HL-60 (cell line): ENCODE measurements around the gene SORCS1.

Experiments used
- DNase-seq, 2 experiments: peaks; one replicate each; pipeline ENCODE4 v3.0.0-alpha.2; 2010 to 2020; ENCODE audit warnings: low read depth in 1 of 2, low spot score in 1 of 2
- H3K27ac ChIP-seq: fragments of 250-450 bp; sonication (Bioruptor Pico); replicated peaks from 2 replicates; pipeline ENCODE4 v1.5.1; 2020; ENCODE audit warnings: mild to moderate bottlenecking, moderate library complexity
- H3K27me3 ChIP-seq: fragments of 250-450 bp; sonication (Bioruptor Pico); 2 replicates; pipeline ENCODE4 v1.5.1; 2021; ENCODE audit warnings: mild to moderate bottlenecking, moderate library complexity; ENCODE audit not compliant: insufficient read depth, poor library complexity, severe bottlenecking
- H3K4me3 ChIP-seq: replicated peaks from 2 replicates; pipeline ENCODE4 v1.5.1; 2011; ENCODE audit warnings: mild to moderate bottlenecking, control low read depth, low read length; ENCODE audit not compliant: insufficient read depth
- CTCF ChIP-seq: IDR thresholded peaks from one replicate; pipeline ENCODE4 v1.5.1; 2011; ENCODE audit warnings: low read length, control low read depth, inconsistent platforms; ENCODE audit not compliant: insufficient read depth
- GABPA ChIP-seq: IDR thresholded peaks from 2 replicates; pipeline ENCODE4 v1.6.1; 2012; ENCODE audit warnings: low read depth
- POLR2AphosphoS5 ChIP-seq: IDR thresholded peaks from 2 replicates; pipeline ENCODE4 v1.6.1; 2012; ENCODE audit warnings: low read depth
- REST ChIP-seq: IDR thresholded peaks from 2 replicates; pipeline ENCODE4 v1.6.1; 2012; ENCODE audit warnings: low read depth; ENCODE audit not compliant: insufficient replicate concordance
- SPI1 ChIP-seq: IDR thresholded peaks from 2 replicates; pipeline ENCODE4 v1.6.1; 2012; ENCODE audit warnings: low read depth, mild to moderate bottlenecking, borderline replicate concordance

SORCS1 gene

GRCh38 chr10:106537866-106538265 is 626.6 kb downstream of the SORCS1 start:
- no peak overlapping the region for H3K4me3 ChIP-seq
- no peak overlapping the region for H3K27ac ChIP-seq
- H3K27me3 ChIP-seq = no peaks in the 10 kb centered on the region
- TF ChIP-seq GABPA (no peak), POLR2AphosphoS5 (no peak)
- DNase-seq = no peak

- no peaks in the 10 kb centered on the region for H3K27me3 ChIP-seq
Observed at GRCh38 chr10:106535304-106535953, 629.1 kb downstream of the SORCS1 start.

GRCh38 chr10:106534441-106534840 is 630.1 kb downstream of the SORCS1 start:
- Histone ChIP-seq H3K4me3 (no peak overlapping the region), H3K27ac (no peak overlapping the region), H3K27me3 (no peaks in the 10 kb centered on the region)
- TF ChIP-seq SPI1 = no peak
- TF ChIP-seq POLR2AphosphoS5 = no peak
- TF ChIP-seq CTCF = no peak
- no peak for TF ChIP-seq GABPA
- TF ChIP-seq REST = no peak
- no peak for DNase-seq

More at GRCh38 chr10:106535304-106535953, 629.1 kb downstream of the SORCS1 start:
- H3K27ac ChIP-seq = no peak overlapping the region
- no peak for DNase-seq
- H3K4me3 ChIP-seq = no peak overlapping the region
- TF ChIP-seq CTCF = no peak
- TF ChIP-seq REST = no peak
- no peak for TF ChIP-seq POLR2AphosphoS5
- TF ChIP-seq GABPA = no peak
- TF ChIP-seq SPI1 = no peak

DNA sequence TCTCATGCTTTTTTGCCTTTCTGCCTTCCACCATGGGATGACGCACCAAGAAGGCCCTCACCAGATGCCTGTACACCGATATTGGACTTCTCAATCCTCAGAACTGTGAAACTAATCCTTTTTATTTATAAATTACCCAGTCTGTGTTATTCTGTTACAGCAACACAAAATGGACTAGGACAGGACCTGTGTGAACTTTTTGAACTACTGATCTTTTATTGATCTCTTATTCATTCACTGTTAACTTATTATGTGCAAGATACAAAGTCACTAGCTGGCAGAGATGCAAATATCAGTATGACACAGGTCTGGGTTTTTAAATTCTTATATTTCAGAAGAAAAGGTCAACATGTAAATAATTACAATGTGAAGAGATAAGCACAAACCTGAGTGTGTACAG is 635.8 kb downstream of the SORCS1 start:
- Histone ChIP-seq H3K4me3 (no peak overlapping the region), H3K27me3 (no peaks in the 10 kb centered on the region), H3K27ac (no peak overlapping the region)
- DNase-seq = no peak
- TF ChIP-seq GABPA (no peak), SPI1 (no peak), POLR2AphosphoS5 (no peak), REST (no peak), CTCF (no peak)
